ENCODE data around the gene RFX8.

Gene RFX8

GRCh38 chr2:101386599-101387150, 88.2 kb downstream of the RFX8 start:
- no peak for DNase-seq (ENCODE audit: low read depth in 2 of 2, low spot score in 1 of 2)

- no peak for DNase-seq (ENCODE audit: low read depth in 2 of 2, low spot score in 1 of 2)
Measured at GRCh38 chr2:101383016-101383541, 91.8 kb downstream of the RFX8 start.

GRCh38 chr2:101382442-101382841, 92.5 kb downstream of the RFX8 start:
- no peak for DNase-seq (ENCODE audit: low read depth in 2 of 2, low spot score in 1 of 2)

GRCh38 chr2:101380376-101380775, 94.5 kb downstream of the RFX8 start:
- no peak for DNase-seq (ENCODE audit: low read depth in 2 of 2, low spot score in 1 of 2)

GRCh38 chr2:101379091-101379490, 95.8 kb downstream of the RFX8 start:
- DNase-seq (ENCODE audit: low read depth in 2 of 2, low spot score in 1 of 2): no peak

GRCh38 chr2:101375653-101376052, 99.3 kb downstream of the RFX8 start:
- DNase-seq (ENCODE audit: low read depth in 2 of 2, low spot score in 1 of 2): no peak

- no peak for DNase-seq (ENCODE audit: low read depth in 2 of 2, low spot score in 1 of 2)
Measured at GRCh38 chr2:101374821-101375561, 99.9 kb downstream of the RFX8 start.

- no peak for DNase-seq (ENCODE audit: low read depth in 2 of 2, low spot score in 1 of 2)
Measured at GRCh38 chr2:101372792-101373191, 102.1 kb downstream of the RFX8 start.

- no peak for DNase-seq (ENCODE audit: low read depth in 2 of 2, low spot score in 1 of 2)
Measured at GRCh38 chr2:101371636-101372035, 103.3 kb downstream of the RFX8 start.

GRCh38 chr2:101369100-101369499, 105.8 kb downstream of the RFX8 start:
- no peak for DNase-seq (ENCODE audit: low read depth in 2 of 2, low spot score in 1 of 2)

GRCh38 chr2:101368376-101368775, 106.5 kb downstream of the RFX8 start:
- no peak for DNase-seq (ENCODE audit: low read depth in 2 of 2, low spot score in 1 of 2)

- DNase-seq (ENCODE audit: low read depth in 2 of 2, low spot score in 1 of 2): no peak
Measured at GRCh38 chr2:101367508-101367907, 107.4 kb downstream of the RFX8 start.

- DNase-seq (ENCODE audit: low read depth in 2 of 2, low spot score in 1 of 2): no peak
Measured at GRCh38 chr2:101364878-101365277, 110.0 kb downstream of the RFX8 start.

GRCh38 chr2:101362777-101363176, 112.1 kb downstream of the RFX8 start:
- no peak for DNase-seq (ENCODE audit: low read depth in 2 of 2, low spot score in 1 of 2)

- DNase-seq (ENCODE audit: low read depth in 2 of 2, low spot score in 1 of 2): no peak
Measured at GRCh38 chr2:101362316-101362715, 112.6 kb downstream of the RFX8 start.

GRCh38 chr2:101361522-101361921, 113.4 kb downstream of the RFX8 start:
- no peak for DNase-seq (ENCODE audit: low read depth in 2 of 2, low spot score in 1 of 2)

- no peak for DNase-seq (ENCODE audit: low read depth in 2 of 2, low spot score in 1 of 2)
Measured at GRCh38 chr2:101361121-101361520, 113.8 kb downstream of the RFX8 start.

- DNase-seq (ENCODE audit: low read depth in 2 of 2, low spot score in 1 of 2): no peak
Measured at GRCh38 chr2:101360232-101360631, 114.7 kb downstream of the RFX8 start.

GRCh38 chr2:101359410-101359954, 115.4 kb downstream of the RFX8 start:
- no peak for DNase-seq (ENCODE audit: low read depth in 2 of 2, low spot score in 1 of 2)

GRCh38 chr2:101357376-101357775, 117.5 kb downstream of the RFX8 start:
- DNase-seq (ENCODE audit: low read depth in 2 of 2, low spot score in 1 of 2): no peak

- DNase-seq (ENCODE audit: low read depth in 2 of 2, low spot score in 1 of 2): no peak
Measured at GRCh38 chr2:101356521-101356920, 118.4 kb downstream of the RFX8 start.

- DNase-seq (ENCODE audit: low read depth in 2 of 2, low spot score in 1 of 2): no peak
Measured at GRCh38 chr2:101356055-101356454, 118.9 kb downstream of the RFX8 start.

All from stimulated activated CD8-positive, alpha-beta memory T cell treated with anti-CD3 and anti-CD28 coated beads, Interleukin-4, amount 100 ng/mL, for 1 hour (primary cell).